Measurements from ENCODE around the gene CGNL1. TPM values are rescaled to one million over a fixed set of nuclear protein-coding genes. Genes with fewer than 3 reads are reported as not detected.

The CGNL1 gene
- total RNA-seq, result 0.16 and 0.26 TPM in 2 replicates

GRCh38 chr15:57375827-57376695 lies at the start of gene CGNL1:
Gene CGNL1 (plus strand): TSS chr15:57376505. CDS start chr15:57438000, 61,495 bp downstream.

GRCh38 chr15:57591822-57592367 lies 215.6 kb downstream of the CGNL1 start, which contains the start of gene MYZAP:
Gene MYZAP (plus strand): TSS chr15:57591904. CDS start chr15:57592035, 131 bp downstream.

Other genes with a start within 250 kb of the CGNL1 start
- under 0.01 and 0.17 TPM in 2 replicates for gene MYZAP, start 215.4 kb downstream of the CGNL1 start, total RNA-seq